ENCODE measurements around the gene GPER1. TPM values are rescaled to one million over a fixed set of nuclear protein-coding genes. Genes with fewer than 3 reads are reported as not detected.

GPER1 gene
- total and polyA plus RNA-seq, 4 donors = 3.7 to 7.7 (median 6.3) TPM

GRCh38 chr7:1050956-1051690 lies 36.8 kb upstream of the GPER1 start:
- TF ChIP-seq CTCF (IDR thresholded peaks at IDR 0.05; ENCODE audit: control extremely low read depth, extremely low read depth) = no peak
- H3K9me3 ChIP-seq (ENCODE audit: control insufficient read depth in 4 of 4, insufficient read depth in 3 of 4, low read length in 3 of 4) = no peaks in the 10 kb centered on the region
- H3K9ac ChIP-seq (ENCODE audit: insufficient read depth in 1 of 2, low read length in 2 of 2) = peak overlapping the region in 1 of 2 donors; percentile 5
- no peak for DNase-seq
- no peak for ATAC-seq (ENCODE audit: insufficient read depth, low FRiP score)
- H3K36me3 ChIP-seq (ENCODE audit: control insufficient read depth in 4 of 4, insufficient read depth in 4 of 4, low read length in 4 of 4) = no peaks in the 10 kb centered on the region
- H3K4me3 ChIP-seq = no peak overlapping the region
- H3K27ac ChIP-seq (ENCODE audit: low read depth in 1 of 2, low read length in 1 of 2) = peak overlapping the region; percentile 10 to 12
- 88 to 91% methylated on average over 22 of the region's 22 CpGs for WGBS, 2 donors
- no peaks in the 10 kb centered on the region for H3K27me3 ChIP-seq (ENCODE audit: control insufficient read depth in 3 of 3, insufficient read depth in 3 of 3, low read length in 2 of 3)
- H3K4me1 ChIP-seq (ENCODE audit: control insufficient read depth in 5 of 5, insufficient read depth in 5 of 5, low read length in 5 of 5) = peaks cover 10 to 47% (median 19%) of the 10 kb centered on the region in 5 donors

- H3K27ac ChIP-seq (ENCODE audit: low read depth in 1 of 2, low read length in 1 of 2) = peak overlapping the region; percentile 85 to 91
- DNase-seq = peak in 2 of 3 donors; percentile 40 to 74
- no peaks in the 10 kb centered on the region for H3K27me3 ChIP-seq (ENCODE audit: control insufficient read depth in 3 of 3, insufficient read depth in 3 of 3, low read length in 2 of 3)
- ATAC-seq (ENCODE audit: insufficient read depth, low FRiP score) = no peak
- TF ChIP-seq CTCF (IDR thresholded peaks at IDR 0.05; ENCODE audit: control extremely low read depth, extremely low read depth) = no peak
- no peak overlapping the region for H3K9ac ChIP-seq (ENCODE audit: insufficient read depth in 1 of 2, low read length in 2 of 2)
- H3K4me3 ChIP-seq = no peak overlapping the region
- peaks cover 10 to 49% (median 19%) of the 10 kb centered on the region in 5 donors for H3K4me1 ChIP-seq (ENCODE audit: control insufficient read depth in 5 of 5, insufficient read depth in 5 of 5, low read length in 5 of 5)
- H3K36me3 ChIP-seq (ENCODE audit: control insufficient read depth in 4 of 4, insufficient read depth in 4 of 4, low read length in 4 of 4) = peaks cover 0 to 1% (median 0%) of the 10 kb centered on the region in 4 donors
- 61 to 75% methylated on average over 16 to 20 of the region's 20 CpGs for WGBS, 2 donors
- H3K9me3 ChIP-seq (ENCODE audit: control insufficient read depth in 4 of 4, insufficient read depth in 3 of 4, low read length in 3 of 4) = no peaks in the 10 kb centered on the region
Observed at GRCh38 chr7:1052031-1052818, 35.7 kb upstream of the GPER1 start.

- H3K27ac ChIP-seq (ENCODE audit: low read depth in 1 of 2, low read length in 1 of 2) = peak overlapping the region; percentile 55 to 91
- H3K4me1 ChIP-seq (ENCODE audit: control insufficient read depth in 5 of 5, insufficient read depth in 5 of 5, low read length in 5 of 5) = peaks cover 10 to 49% (median 19%) of the 10 kb centered on the region in 5 donors
- ATAC-seq (ENCODE audit: insufficient read depth, low FRiP score) (no peak), DNase-seq (peak in 1 of 3 donors; percentile 40)
- WGBS, 2 donors = 52 to 61% methylated on average over 17 of the region's 17 CpGs
- peaks cover 0 to 8% (median 0%) of the 10 kb centered on the region in 4 donors for H3K36me3 ChIP-seq (ENCODE audit: control insufficient read depth in 4 of 4, insufficient read depth in 4 of 4, low read length in 4 of 4)
- TF ChIP-seq CTCF (IDR thresholded peaks at IDR 0.05; ENCODE audit: control extremely low read depth, extremely low read depth) = no peak
- H3K9ac ChIP-seq (ENCODE audit: insufficient read depth in 1 of 2, low read length in 2 of 2) = no peak overlapping the region
- no peaks in the 10 kb centered on the region for H3K9me3 ChIP-seq (ENCODE audit: control insufficient read depth in 4 of 4, insufficient read depth in 3 of 4, low read length in 3 of 4)
- H3K4me3 ChIP-seq = no peak overlapping the region
- no peaks in the 10 kb centered on the region for H3K27me3 ChIP-seq (ENCODE audit: control insufficient read depth in 3 of 3, insufficient read depth in 3 of 3, low read length in 2 of 3)
Observed at GRCh38 chr7:1053002-1053411, 34.9 kb upstream of the GPER1 start.

Measured in lung (tissue), 12 donors.